Liver (tissue), 3 donors: ENCODE results near the gene CEP78.

Source experiments
- ATF3 ChIP-seq: IDR thresholded peaks from 2 replicates; pipeline ENCODE4 v1.6.1; 2016; ENCODE audit warnings: antibody characterized with exemption
- CTCF ChIP-seq: fragments of 150-350 bp; IDR thresholded peaks from 2 replicates; pipeline ENCODE4 v1.5.1; 2017; ENCODE audit warnings: improper control_type of control experiment, low read depth, low read length; ENCODE audit not compliant: missing input control
- EGR1 ChIP-seq, 2 donors: IDR thresholded peaks; 2 replicates each; pipeline ENCODE4 v1.6.1; 2016 to 2018; ENCODE audit warnings: antibody characterized with exemption in 2 of 2, low read depth in 2 of 2
- FOXA1 ChIP-seq: IDR thresholded peaks from 2 replicates; pipeline ENCODE4 v1.6.1; 2016; ENCODE audit warnings: antibody characterized with exemption
- HNF4G ChIP-seq: IDR thresholded peaks from 2 replicates; pipeline ENCODE4 v1.6.1; 2016; ENCODE audit warnings: antibody characterized with exemption
- JUND ChIP-seq, 2 donors: IDR thresholded peaks; 2 replicates each; pipeline ENCODE4 v1.6.1; 2016; ENCODE audit warnings: antibody characterized with exemption in 2 of 2
- MAX ChIP-seq: IDR thresholded peaks from 2 replicates; pipeline ENCODE4 v1.6.1; 2016; ENCODE audit warnings: antibody characterized with exemption
- NR2F2 ChIP-seq: IDR thresholded peaks from 2 replicates; pipeline ENCODE4 v1.6.1; 2016; ENCODE audit warnings: antibody characterized with exemption
- RAD21 ChIP-seq, 2 donors: IDR thresholded peaks; 2 replicates each; pipeline ENCODE4 v1.6.1; 2016; ENCODE audit warnings: antibody characterized with exemption in 2 of 2, mild to moderate bottlenecking in 2 of 2
- REST ChIP-seq: IDR thresholded peaks from 2 replicates; pipeline ENCODE4 v1.6.1; 2016; ENCODE audit warnings: antibody characterized with exemption, mild to moderate bottlenecking
- SP1 ChIP-seq: IDR thresholded peaks from 2 replicates; pipeline ENCODE4 v1.6.1; 2018; ENCODE audit warnings: antibody characterized with exemption, mild to moderate bottlenecking
- TAF1 ChIP-seq: conservative IDR thresholded peaks from 2 replicates; pipeline ENCODE4 v1.6.1; 2016; ENCODE audit warnings: antibody characterized with exemption, mild to moderate bottlenecking
- YY1 ChIP-seq: IDR thresholded peaks from 2 replicates; pipeline ENCODE4 v1.6.1; 2016; ENCODE audit warnings: antibody characterized with exemption, mild to moderate bottlenecking
- ZBTB33 ChIP-seq: IDR thresholded peaks from 2 replicates; pipeline ENCODE4 v1.6.1; 2016; ENCODE audit warnings: antibody characterized with exemption
- donor health status: healthy.
- donor health status: healthy.

GRCh38 chr9:78306222-78307076 lies 70.6 kb downstream of the CEP78 start:
- TF ChIP-seq ATF3 (no peak), TAF1 (no peak), CTCF (no peak), SP1 (no peak), RAD21 (IDR thresholded peaks at IDR 0.05) (no peak), YY1 (no peak), JUND (IDR thresholded peaks at IDR 0.05) (no peak), NR2F2 (no peak), MAX (no peak), REST (no peak), ZBTB33 (no peak), EGR1 (IDR thresholded peaks at IDR 0.05; ENCODE audit: low read depth in 2 of 2) (no peak), FOXA1 (no peak), HNF4G (no peak)
